Central memory CD8-positive, alpha-beta T cell (primary cell): Measurements from ENCODE around the gene PRKCH.

Source experiments
- ATAC-seq: fragments of 150-1000 bp; cut with Tn5 transposase; replicated peaks from 2 replicates; pipeline ENCODE4 v1.10.0; 2022; ENCODE audit warnings: mild to moderate bottlenecking, moderate FRiP score, moderate number of reproducible peaks; ENCODE audit not compliant: poor library complexity, severe bottlenecking; ENCODE audit errors: extremely low read depth
- DNase-seq, 2 donors: peaks; one replicate each; pipeline ENCODE4 v3.0.0; 2021; ENCODE audit warnings: low spot score in 2 of 2
- H3K27ac Mint-ChIP-seq: one replicate; pipeline ENCODE4 v1.8.0; 2022; ENCODE audit warnings: low read depth, mild to moderate bottlenecking, moderate library complexity, mixed read lengths
- H3K27me3 Mint-ChIP-seq: one replicate; pipeline ENCODE4 v1.8.0; 2022; ENCODE audit warnings: mixed read lengths
- H3K36me3 Mint-ChIP-seq: one replicate; pipeline ENCODE4 v1.8.0; 2022; ENCODE audit warnings: mild to moderate bottlenecking, moderate library complexity, mixed read lengths; ENCODE audit not compliant: insufficient read depth
- H3K4me1 Mint-ChIP-seq: one replicate; pipeline ENCODE4 v1.8.0; 2022; ENCODE audit warnings: mixed read lengths
- H3K4me3 Mint-ChIP-seq: one replicate; pipeline ENCODE4 v1.8.0; 2022; ENCODE audit warnings: mild to moderate bottlenecking, moderate library complexity, mixed read lengths
- H3K9me3 Mint-ChIP-seq: one replicate; pipeline ENCODE4 v1.8.0; 2022; ENCODE audit warnings: mixed read lengths

The PRKCH gene

DNA sequence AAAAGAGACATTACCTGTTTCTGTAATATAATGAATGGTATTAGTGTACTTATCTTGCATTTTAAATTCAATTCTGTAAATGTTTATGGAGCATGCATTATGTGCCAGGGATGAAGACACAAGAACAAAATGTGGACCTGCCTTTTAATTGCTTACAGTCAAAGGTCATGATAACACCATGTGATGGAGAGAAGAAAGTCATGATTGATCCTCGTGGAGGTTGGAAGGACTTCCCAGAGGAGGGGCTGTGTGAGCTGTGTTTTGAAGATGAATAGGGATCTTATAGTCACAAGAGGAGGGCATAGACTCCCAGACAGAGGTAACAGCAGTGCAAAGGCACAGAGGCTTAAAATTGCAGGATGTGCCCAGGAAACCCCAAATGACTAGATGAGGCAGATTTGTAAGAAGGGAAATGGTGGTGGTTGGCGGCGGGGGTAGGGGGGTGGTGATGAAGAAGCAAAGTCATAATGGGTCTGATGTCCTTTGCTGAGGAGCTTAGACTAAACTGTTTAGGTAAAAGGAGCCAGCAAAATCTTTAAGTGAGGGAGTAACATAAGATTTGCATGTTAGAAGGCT, 151.5 kb downstream of the PRKCH start:
- Mint-ChIP-seq H3K4me1 (peaks cover 87% of the 10 kb centered on the region), H3K36me3 (peaks cover 76% of the 10 kb centered on the region), H3K4me3 (peak overlapping the region; percentile 81), H3K27me3 (no peaks in the 10 kb centered on the region), H3K9me3 (no peaks in the 10 kb centered on the region), H3K27ac (peak overlapping the region; percentile 98)
- DNase-seq (peak in 1 of 2 donors; percentile 46), ATAC-seq (no peak)

GRCh38 chr14:61474015-61474414, 152.6 kb downstream of the PRKCH start:
- Mint-ChIP-seq H3K9me3 (no peaks in the 10 kb centered on the region), H3K4me3 (peak overlapping the region; percentile 52), H3K27me3 (no peaks in the 10 kb centered on the region), H3K4me1 (peaks cover 90% of the 10 kb centered on the region), H3K36me3 (peaks cover 72% of the 10 kb centered on the region), H3K27ac (peak overlapping the region; percentile 98)
- ATAC-seq (no peak), DNase-seq (no peak)

DNA sequence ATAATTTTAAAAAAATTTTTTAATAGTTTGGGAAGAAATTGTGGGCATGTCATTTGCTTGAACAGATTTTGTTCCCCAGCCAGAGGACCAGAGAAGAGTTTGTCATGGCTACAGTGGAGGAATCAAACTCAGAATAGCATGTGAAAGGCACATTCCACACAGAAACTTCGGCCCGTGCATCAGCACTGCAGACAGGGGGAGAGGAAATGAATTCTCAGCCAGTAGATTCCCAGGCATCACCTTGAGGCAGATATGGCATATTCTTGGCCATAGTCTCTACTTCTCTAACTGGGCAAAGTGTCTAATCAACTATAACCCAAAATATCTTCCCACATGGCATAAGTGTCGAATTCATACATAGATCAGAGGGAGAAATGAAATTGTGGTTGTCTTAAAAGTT, 153.3 kb downstream of the PRKCH start:
- Mint-ChIP-seq H3K27me3 (no peaks in the 10 kb centered on the region), H3K36me3 (peaks cover 67% of the 10 kb centered on the region), H3K4me3 (peak overlapping the region; percentile 52), H3K4me1 (peaks cover 92% of the 10 kb centered on the region), H3K9me3 (no peaks in the 10 kb centered on the region), H3K27ac (peak overlapping the region; percentile 98)
- no peak for DNase-seq
- ATAC-seq: no peak

DNA sequence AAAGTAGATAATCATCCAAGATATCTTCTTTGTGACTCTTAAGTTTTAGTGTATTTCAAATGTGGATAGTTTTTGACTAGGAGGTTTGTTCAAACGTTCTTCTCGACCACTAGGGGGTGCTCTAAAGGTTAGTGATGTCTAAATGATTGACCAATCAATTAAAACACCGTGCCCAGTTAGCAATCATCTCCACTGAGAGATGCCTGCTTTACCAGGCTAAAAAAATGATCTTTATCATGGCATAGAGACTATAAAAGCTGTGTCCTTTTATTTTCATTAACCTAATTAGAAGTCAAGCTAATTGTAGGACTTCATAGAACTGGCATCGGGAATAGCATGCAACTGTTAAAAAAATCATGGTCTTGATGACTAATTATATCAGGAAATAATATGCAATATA, 153.9 kb downstream of the PRKCH start:
- Mint-ChIP-seq H3K4me1 (peaks cover 92% of the 10 kb centered on the region), H3K27ac (peak overlapping the region; percentile 98), H3K27me3 (no peaks in the 10 kb centered on the region), H3K9me3 (no peaks in the 10 kb centered on the region), H3K4me3 (peak overlapping the region; percentile 52), H3K36me3 (peaks cover 66% of the 10 kb centered on the region)
- DNase-seq (no peak), ATAC-seq (no peak)

- Mint-ChIP-seq H3K36me3 (peaks cover 67% of the 10 kb centered on the region), H3K4me1 (peaks cover 92% of the 10 kb centered on the region), H3K4me3 (peak overlapping the region; percentile 45), H3K9me3 (no peaks in the 10 kb centered on the region), H3K27ac (peak overlapping the region; percentile 98), H3K27me3 (no peaks in the 10 kb centered on the region)
- peak; percentile 6 for ATAC-seq
- no peak for DNase-seq
Observed at GRCh38 chr14:61476105-61476753, 154.8 kb downstream of the PRKCH start.

DNA sequence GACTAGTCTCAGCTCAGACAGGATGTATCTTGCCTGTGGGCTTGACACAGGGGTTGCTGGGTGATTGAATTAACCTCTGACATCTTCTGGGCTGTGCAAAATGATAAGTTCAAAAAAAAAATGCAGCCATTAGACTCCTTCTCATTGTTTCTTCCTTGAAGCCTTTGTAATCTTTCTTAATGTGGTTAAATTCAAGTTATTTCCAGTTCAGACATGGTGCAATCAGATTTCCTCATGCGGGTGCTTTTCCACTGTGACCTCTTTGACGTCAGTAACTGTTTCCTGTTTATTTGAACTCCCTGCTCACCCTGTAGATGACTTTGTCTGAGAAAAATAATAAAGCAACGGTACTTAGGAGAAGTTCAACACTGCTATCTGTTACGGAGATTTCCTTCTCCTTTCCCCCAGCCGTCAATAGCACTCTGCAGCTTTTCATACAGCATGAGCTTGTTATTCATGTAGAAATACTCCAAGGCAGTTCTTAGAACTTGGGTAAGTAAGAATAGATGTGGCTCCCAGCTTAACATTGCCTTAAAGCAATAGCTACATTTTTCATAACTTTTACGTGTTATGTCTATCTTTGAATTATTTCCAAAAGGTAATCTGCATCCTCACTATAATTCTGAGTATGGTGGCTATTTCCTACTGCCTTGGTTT, 155.5 kb downstream of the PRKCH start:
- Mint-ChIP-seq H3K4me1 (peaks cover 91% of the 10 kb centered on the region), H3K36me3 (peaks cover 68% of the 10 kb centered on the region), H3K4me3 (peak overlapping the region; percentile 45), H3K9me3 (no peaks in the 10 kb centered on the region), H3K27me3 (no peaks in the 10 kb centered on the region), H3K27ac (peak overlapping the region; percentile 98)
- ATAC-seq (peak; percentile 79), DNase-seq (peak in 1 of 2 donors; percentile 75)

GRCh38 chr14:61477712-61478462, 156.5 kb downstream of the PRKCH start:
- peaks cover 90% of the 10 kb centered on the region for H3K4me1 Mint-ChIP-seq
- DNase-seq (no peak), ATAC-seq (no peak)
- H3K27ac Mint-ChIP-seq: peak overlapping the region; percentile 98
- no peaks in the 10 kb centered on the region for H3K9me3 Mint-ChIP-seq
- no peaks in the 10 kb centered on the region for H3K27me3 Mint-ChIP-seq
- H3K36me3 Mint-ChIP-seq: peaks cover 69% of the 10 kb centered on the region
- peak overlapping the region; percentile 45 for H3K4me3 Mint-ChIP-seq

GRCh38 chr14:61478971-61479473, 157.6 kb downstream of the PRKCH start:
- H3K4me3 Mint-ChIP-seq: peak overlapping the region; percentile 45
- peaks cover 90% of the 10 kb centered on the region for H3K4me1 Mint-ChIP-seq
- ATAC-seq (no peak), DNase-seq (no peak)
- no peaks in the 10 kb centered on the region for H3K9me3 Mint-ChIP-seq
- H3K27me3 Mint-ChIP-seq: no peaks in the 10 kb centered on the region
- H3K36me3 Mint-ChIP-seq: peaks cover 72% of the 10 kb centered on the region
- peak overlapping the region; percentile 98 for H3K27ac Mint-ChIP-seq

DNA sequence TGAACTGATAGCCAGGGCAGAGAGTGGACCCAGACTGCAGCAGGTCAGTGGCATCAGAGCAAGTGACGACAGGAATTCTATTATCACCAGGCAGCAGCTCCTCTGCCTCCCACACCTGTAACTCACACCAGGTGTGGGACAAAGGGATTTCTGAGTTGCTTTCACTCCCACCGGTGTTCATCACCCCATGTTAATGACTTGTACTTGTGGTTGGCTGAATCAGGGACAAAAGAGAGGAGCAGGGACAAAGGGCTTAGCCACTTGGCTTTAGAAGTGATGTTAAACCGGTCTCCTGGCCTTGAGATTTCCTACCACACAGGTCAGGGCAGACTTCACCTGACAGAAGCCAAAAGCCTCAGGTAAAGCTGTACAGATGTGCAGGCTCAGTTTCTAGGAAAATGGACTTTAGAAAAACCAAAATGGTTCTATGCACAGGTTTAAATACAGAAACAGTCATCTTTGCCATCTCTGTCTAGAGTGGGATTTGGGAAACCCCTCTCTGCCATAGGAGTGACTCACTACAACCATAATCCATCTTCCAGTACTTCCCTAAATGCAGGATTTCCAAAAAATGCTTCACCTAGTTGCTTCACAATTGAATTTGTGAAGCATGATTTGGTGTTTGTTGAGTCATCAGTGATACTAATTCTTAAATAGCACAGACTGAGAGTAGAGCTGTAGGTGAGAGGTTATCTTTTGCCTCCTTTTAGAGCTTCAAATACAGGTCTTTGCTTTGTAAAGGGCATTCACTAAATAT, 158.5 kb downstream of the PRKCH start:
- Mint-ChIP-seq H3K4me1 (peaks cover 87% of the 10 kb centered on the region), H3K36me3 (peaks cover 77% of the 10 kb centered on the region), H3K27ac (peak overlapping the region; percentile 98), H3K9me3 (no peaks in the 10 kb centered on the region), H3K27me3 (no peaks in the 10 kb centered on the region), H3K4me3 (peak overlapping the region; percentile 45)
- no peak for DNase-seq
- no peak for ATAC-seq

DNA sequence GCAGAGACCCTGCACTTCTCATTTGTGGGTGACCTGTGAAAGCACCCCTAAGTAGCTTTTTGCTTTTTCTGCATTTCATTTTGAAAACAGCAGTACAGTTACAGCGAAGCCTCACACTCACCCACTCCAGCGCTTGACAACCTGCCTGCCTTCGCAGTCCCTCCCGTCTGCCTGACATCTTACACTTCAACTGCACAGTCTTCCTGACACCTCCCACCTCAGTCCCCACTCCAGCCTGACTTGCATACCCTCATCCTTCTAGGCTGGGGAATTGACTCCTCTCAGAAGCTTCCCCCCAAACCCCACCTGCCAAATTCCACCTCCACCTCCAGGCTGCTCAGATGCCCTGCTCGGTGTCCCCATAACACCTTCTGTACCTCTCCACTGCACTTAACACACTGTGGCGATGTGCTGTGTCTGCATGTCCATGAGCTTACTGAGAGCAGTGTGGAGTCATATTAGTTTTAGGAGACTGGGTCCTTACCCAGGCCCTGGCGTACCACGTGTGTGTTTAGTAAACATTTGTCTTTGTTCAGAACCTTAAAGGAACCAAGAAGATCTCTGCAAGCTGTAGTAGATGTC, 159.4 kb downstream of the PRKCH start:
- Mint-ChIP-seq H3K4me1 (peaks cover 88% of the 10 kb centered on the region), H3K27me3 (no peaks in the 10 kb centered on the region), H3K9me3 (no peaks in the 10 kb centered on the region), H3K36me3 (peaks cover 82% of the 10 kb centered on the region), H3K4me3 (peak overlapping the region; percentile 31), H3K27ac (peak overlapping the region; percentile 98)
- DNase-seq (no peak), ATAC-seq (no peak)

- DNase-seq (no peak), ATAC-seq (no peak)
- Mint-ChIP-seq H3K36me3 (peaks cover 83% of the 10 kb centered on the region), H3K27me3 (no peaks in the 10 kb centered on the region), H3K4me1 (peaks cover 89% of the 10 kb centered on the region), H3K27ac (peak overlapping the region; percentile 98), H3K4me3 (peak overlapping the region; percentile 31), H3K9me3 (no peaks in the 10 kb centered on the region)
Observed at GRCh38 chr14:61481701-61482100, 160.3 kb downstream of the PRKCH start.
